Left renal pelvis (tissue), 4 donors: ENCODE measurements around the gene CERS6. TPM values are rescaled to one million over a fixed set of nuclear protein-coding genes. Genes with fewer than 3 reads are reported as not detected.

Source experiments
- DNase-seq, 4 donors: peaks; one replicate each; pipeline ENCODE4 v3.0.0-alpha.2; 2013; ENCODE audit warnings: low read depth in 4 of 4, low spot score in 3 of 4
- polyA plus RNA-seq, 4 donors: library from polyadenylated mRNA; unstranded; fragments of 120-200 nt; gene quantifications; one replicate each; pipeline ENCODE4 v1.2.1, GENCODE V29; 2013; ENCODE audit not compliant: insufficient read length in 4 of 4

CERS6 gene
- polyA plus RNA-seq, 4 donors: 42.3 to 63.7 (median 54.4) TPM

- no peak for DNase-seq
These were observed 14.7 kb upstream of the CERS6 start for GRCh38 chr2:168441214-168441872.

- DNase-seq: no peak
These were observed 12.3 kb upstream of the CERS6 start for GRCh38 chr2:168443818-168444217.

GRCh38 chr2:168445960-168446359 lies 10.1 kb upstream of the CERS6 start:
- DNase-seq: no peak

GRCh38 chr2:168448980-168449379 lies 7.1 kb upstream of the CERS6 start:
- no peak for DNase-seq

DNA sequence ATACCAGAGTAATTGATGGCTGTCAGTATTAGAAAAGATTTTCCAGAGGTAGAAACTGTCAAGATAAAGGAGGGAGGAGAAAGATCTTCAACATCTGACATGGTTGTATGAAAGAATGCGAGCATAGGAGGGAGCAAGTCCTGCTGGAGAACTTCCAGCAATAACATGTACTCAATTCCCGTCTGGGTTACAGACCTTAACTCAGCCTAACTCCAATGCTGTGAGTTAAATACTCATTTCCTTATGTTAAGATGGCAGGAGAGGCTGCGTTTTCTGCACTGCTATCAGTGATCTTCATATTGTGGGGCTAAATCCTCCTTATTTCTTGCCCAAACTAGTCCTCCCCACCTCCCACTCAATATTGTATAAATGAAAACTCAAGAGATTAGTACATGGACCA lies 6.7 kb upstream of the CERS6 start:
- DNase-seq: no peak

DNA sequence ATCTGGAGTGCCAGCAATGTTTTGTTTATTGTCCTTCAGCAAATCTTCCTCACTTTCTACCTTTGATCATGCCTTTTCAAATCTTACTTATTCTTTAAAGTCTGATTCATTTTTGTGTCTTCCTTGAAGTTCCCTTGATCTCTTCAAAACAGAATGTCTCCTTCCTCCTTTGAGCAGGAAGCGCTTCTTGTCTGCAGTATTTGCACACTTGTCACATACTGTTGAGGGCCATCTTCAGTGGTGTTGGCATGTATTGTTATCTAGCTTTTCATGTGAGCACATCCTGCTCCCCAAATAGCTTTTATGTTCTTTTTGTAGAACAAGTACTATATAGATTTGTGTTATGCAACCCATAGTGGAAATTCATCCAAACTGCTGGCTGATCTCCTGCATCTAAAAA lies 5.9 kb upstream of the CERS6 start:
- DNase-seq: no peak

DNA sequence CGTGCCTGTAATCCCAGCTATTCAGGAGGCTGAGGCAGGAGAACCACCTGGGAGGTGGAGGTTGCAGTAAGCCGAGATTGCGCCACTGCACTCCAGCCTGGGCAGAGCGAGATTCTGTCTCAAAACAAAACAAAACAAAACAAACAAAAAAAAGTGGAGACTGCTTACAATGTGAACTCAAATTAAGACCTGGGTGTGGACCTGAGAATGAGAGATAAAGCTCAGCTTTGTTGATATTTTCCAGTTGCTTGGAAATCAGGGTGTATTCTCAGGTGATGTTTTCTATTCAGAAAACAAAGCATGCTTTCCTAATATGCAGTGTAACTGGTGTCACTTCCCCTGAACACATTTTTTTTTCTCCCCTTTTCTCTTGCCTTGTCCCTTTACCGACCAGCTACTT lies 5.3 kb upstream of the CERS6 start:
- DNase-seq: no peak

GRCh38 chr2:168452781-168453180 lies 3.3 kb upstream of the CERS6 start:
- no peak for DNase-seq

GRCh38 chr2:168453404-168453803 lies 2.7 kb upstream of the CERS6 start:
- DNase-seq: no peak

GRCh38 chr2:168454737-168455644 lies 1.1 kb upstream of the CERS6 start:
- no peak for DNase-seq

- DNase-seq: peak in 1 of 4 donors; percentile 38
These were observed 583 bp downstream of the CERS6 start for GRCh38 chr2:168456521-168457189.

DNA sequence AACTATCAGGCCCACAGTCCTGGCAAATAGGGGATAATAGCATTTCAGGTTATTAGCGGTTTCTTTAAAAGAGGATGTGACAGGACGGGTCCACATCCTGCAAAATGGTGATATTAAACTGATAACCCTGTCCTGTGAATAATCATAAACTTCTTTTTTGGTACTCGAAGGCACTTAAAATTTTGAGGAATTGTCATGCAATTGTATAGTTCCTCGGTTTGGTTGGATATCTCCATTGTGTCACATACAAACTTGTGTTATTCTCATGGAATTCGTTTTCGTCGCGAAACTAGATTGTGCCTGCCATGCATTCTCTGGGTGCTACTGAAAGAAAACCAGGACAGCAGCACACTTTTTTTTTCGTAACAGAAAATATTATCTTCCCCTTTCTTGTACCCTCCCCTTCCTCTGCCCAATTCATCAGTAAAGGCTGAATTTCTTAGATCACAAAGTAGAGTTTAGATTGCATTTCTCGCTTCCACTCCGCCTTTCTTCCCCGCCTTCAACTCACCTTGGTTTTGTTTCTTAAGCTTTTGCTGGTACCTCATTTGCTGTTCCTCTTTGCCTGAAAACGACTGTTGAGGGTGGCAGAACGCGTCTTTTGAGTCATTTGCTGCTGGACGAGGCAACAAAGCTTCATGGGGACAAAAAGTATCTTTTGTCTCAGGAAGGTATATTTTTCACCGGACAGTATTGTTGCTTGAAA lies 1.3 kb downstream of the CERS6 start:
- DNase-seq: peak in 1 of 4 donors; percentile 25

DNA sequence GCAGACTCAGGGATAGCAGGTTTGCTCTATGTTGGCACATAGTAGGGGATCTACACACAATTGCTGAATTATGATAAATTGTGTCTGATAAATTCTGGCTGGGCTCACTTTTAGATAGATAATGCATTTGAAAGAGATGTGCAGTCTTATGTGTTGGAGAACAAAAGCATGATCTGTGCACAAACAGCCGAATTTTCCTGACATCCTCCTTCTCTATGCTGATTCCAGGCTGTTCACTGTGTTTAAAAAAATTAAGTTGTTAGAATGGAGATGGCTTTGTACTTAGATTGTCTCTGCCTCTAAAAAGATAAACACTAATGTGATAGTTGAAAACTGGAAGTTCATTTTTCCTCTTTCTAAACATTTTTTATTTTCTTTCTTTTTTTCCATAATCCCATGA lies 2.1 kb downstream of the CERS6 start:
- DNase-seq: no peak

DNA sequence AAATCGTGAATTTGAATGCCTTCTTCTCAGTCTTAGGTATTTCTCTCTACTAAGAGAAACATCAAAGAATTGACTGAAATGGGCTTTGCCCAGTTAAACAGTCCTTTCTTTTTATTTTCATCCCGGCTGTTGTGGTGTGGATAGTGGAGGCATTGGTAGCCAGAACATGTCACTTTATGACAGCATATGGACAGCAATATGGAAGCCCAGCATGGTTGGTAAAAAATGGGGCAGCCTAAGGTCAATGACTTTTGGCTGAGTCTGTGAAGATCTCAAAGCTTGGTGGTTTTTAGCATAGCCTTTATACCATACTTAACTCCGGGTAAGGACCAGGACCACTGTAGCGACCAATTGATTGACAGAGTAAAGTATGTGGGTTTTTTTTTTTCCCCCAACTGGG lies 3.2 kb downstream of the CERS6 start:
- no peak for DNase-seq

- no peak for DNase-seq
These were observed 4.5 kb downstream of the CERS6 start for GRCh38 chr2:168460571-168460970.

DNA sequence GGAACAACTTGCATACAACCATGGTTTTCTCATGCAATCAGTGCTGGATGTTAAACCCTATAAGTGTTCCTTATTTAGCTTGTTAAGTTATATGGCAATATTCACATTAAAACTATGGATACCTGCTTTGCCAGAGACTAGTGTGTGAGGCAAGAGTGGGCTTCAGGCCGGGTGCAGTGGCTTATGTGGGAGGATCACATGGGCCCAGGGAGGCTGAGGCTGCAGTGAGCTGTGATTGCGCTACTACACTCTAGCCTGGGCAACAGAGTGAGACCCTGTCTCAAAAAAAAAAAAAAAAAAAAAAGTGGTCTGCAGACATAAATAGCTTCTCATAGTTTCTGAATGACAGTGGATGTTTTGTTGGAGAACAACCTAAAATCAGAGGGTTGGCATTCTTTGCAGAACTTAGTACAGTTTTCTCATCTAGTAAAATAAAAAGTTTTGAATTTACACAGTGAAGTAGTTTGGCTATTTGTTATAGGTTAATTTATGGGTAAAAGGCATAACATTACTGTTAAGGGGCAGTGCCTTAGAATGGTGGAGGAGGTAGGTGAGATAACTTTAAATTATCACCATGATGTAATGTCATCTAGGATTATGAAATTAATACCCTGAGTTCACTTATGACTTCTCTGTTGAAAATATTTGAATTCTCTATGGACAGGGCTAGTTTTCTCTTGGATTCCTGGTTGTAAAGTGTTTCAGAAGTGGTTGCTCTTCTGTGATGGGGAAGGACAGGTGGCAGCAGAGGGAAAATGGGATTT lies 5.3 kb downstream of the CERS6 start:
- no peak for DNase-seq

GRCh38 chr2:168461942-168462331 lies 5.9 kb downstream of the CERS6 start:
- DNase-seq: no peak

GRCh38 chr2:168462543-168463045 lies 6.5 kb downstream of the CERS6 start:
- DNase-seq: no peak

- no peak for DNase-seq
These were observed 9.5 kb downstream of the CERS6 start for GRCh38 chr2:168465594-168465993.

DNA sequence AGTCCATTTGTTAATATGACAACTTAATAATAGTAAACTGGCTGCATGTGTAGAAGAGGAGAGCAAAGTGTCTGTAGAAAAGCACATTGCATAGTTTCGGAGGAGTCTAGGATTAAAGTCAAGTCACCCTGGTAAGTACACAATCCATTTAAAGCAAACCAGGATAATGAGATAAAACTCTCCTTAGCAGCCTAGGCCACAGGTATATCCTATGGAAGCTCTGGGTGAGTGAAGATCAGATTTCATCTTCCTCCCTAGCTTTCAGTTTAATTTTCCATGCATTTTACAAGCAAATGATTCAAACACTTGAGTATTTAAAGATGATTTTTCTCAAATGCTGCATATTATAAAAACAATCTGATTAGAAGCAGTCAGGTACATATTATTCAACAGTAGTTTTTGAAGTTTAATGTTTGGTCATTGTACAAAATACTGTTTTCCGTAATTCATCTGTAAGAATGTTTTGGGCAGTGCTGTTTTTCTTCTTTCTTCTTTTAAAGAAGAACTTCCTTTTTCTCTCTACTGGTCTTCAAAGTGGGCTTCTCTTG lies 10.2 kb downstream of the CERS6 start:
- DNase-seq: no peak
